ENCODE data around the gene ANP32B. TPM values are rescaled to one million over a fixed set of nuclear protein-coding genes. Genes with fewer than 3 reads are reported as not detected.
"Not testable (repeated sequence)": the region's sequence is repeated elsewhere in the genome, so short reads cannot be mapped to it uniquely, and the experiment has no call there.

ANP32B gene
- total RNA-seq, 1 experiment from 2014 or later = 28.0 TPM

DNA sequence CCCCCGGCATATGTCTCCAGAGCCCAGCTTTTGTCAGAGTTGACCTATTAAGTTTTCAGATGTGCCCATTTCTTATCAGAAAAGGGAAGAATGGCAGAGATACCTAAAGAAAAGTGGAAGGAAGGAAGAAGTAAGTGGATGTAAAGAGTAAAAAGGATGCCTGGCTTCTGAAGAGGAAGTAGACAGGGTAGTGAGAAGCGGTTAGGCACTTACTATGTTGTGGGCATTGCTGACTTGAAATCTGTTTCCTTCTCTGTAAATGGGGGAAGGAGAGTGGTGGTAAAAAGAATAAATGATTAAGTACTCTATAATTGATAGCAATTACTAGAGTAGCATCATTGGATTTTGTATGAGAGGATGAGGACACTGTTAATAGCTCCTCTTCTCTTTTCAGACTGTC is 9.9 kb downstream of the ANP32B start:
- no peak for DNase-seq (ENCODE audit: low read depth)

DNA sequence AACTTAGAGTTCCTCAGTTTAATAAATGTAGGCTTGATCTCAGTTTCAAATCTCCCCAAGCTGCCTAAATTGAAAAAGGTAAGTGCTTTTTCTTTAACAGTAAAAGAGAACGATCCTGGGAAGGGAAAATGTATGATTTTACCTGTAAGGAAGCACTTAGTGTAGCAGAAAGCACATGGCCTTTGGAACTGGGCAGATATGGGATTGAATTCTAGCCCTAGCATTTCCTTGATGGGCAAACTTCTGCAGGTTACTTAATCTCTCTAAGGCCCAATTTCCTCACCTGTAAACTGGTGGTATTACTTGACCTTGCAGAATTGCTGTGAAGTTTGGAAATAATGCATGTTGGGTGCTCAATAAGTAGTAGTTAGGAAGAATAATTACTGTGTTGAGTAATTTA is 11.6 kb downstream of the ANP32B start:
- DNase-seq (ENCODE audit: low read depth) = no peak

DNA sequence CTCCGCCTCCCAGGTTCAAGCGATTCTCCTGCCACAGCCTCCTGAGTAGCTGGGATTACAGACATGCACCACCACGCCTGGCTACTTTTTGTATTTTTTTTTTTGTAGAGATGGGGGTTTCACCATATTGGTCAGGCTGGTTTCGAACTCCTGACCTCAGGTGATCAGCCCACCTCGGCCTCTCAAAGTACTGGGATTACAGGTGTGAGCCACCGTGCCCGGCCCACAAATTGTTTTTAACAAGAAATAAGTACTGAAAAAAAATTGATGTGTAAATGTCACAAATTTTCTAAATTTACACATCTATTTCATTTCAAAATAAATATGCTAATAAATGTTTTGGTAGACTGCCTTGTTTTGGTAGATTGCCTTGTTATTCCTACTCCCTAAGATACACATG is 13.5 kb downstream of the ANP32B start:
- not testable (repeated sequence) for DNase-seq (ENCODE audit: low read depth)

DNA sequence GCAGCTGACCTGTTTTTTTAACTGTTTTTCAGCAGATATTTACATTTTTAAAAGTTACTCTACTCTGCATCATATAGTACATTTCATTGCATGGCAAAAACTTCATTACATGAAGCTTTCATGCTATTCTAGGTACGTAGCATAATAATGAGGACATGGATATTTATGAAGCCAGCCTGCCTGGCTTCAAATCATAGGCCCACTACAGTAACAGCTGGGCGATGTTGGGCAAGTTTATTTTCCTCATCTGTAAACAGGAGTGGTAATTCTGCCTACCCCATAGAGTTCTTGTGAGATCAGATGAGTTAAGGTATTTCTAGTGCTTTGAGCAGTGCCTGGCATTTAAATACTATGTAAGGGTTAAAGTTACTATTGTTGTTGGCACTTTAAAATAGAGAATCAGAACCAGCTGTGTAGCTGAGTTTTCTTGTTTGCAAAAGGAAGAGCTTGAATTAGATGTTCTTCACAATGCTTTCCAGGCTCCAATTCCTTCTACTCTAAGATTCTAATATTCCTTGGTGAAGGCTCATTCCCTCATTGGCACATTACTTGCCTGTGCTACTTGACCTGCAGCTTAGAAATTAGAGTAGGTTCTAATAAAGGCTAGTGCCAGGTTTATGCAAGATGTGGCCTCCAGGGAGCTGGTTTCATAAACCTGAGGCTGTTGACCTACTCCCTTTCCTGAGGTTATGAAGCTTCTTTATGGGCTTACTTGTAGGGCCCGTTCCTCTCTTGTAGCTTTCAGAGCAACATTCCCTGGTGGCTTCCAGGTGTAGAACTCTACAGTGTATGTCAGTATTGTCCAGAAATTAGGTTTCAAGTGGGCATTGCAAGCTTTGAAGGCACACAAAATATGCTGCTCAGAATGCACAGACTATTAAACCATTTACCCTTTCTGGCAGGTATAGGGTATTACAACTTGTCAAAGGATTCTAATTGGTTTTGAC is 14.5 kb downstream of the ANP32B start:
- no peak for DNase-seq (ENCODE audit: low read depth)

DNA sequence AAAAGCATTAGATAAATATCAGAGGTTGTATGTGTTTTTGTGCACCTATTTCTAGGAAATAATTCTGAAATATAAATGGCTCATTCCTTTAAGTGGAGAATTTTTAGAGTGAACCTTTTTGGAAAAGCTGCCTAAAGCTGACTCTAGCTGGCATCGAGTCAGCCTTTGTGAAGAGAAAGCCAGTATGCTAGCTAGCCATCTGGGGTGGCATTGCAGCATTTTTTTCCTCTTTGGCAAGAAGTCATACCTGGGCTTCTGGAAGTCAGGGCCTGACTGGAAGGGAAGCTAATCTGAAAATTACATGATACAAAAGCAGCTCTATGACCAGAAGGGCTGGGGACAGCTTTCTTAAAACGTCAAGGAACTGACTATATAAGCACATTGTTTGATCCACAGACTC is 19.7 kb downstream of the ANP32B start:
- no peak for DNase-seq (ENCODE audit: low read depth)

DNA sequence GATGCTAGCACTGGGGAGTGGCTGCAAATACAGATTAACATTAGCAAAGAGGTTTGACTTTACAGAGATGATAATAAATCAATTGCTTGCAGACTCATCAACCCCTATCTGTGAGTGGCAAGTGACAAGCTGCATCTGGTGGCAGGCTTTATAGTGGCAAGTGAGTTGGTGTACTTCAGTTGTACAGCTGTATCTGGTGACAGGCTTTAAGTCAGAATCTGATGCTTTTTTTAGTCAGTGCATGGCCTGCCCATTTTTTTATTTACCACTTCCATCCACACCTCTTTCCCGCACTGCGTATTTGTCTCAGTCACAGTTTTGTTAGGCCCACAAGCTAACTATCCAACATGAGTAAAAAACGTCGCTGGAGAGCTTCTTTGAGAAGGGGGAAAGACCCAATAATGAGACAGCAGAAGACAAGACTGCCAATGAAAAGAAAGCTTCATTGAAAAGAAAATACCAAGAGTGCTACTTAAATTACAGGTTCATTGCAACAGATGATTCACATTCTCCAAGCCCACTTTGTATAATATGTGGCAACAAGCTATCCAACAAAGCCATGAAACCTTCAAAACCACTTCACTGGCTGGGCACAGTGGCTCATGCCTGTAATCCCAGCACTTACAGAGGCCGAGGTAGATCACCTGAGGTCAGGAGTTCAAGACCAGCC is 23.1 kb downstream of the ANP32B start:
- no peak for DNase-seq (ENCODE audit: low read depth)

DNA sequence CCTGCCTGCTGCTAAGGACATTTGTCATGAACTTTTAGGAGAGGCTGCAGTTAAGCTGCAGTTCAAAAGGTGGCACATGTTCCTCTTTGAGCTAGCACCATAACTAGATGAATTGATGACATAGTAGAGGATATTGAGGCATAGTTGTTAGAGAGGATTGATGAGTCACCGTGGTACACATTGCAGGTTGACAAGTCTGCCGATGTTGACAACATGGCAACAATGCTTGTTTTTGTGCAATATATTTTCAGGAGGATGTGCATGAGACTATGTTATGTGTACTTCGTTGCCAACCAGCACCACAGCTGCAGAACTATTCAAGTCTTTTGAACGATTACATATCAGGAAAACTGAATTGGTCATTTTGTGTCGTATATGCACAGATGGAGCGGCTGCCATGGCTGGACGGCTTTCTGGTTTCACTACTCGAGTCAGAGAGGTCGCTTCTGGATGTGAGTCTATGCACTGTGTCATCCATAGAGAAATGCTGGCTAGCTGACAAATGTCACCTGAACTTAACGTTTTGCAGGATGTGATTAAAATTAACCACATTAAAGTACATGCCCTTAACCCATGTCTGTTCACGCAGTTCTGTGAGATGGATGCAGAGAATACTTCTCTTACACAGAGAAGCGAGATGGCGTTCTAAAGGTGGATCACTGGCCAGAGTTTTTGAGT is 24.2 kb downstream of the ANP32B start:
- no peak for DNase-seq (ENCODE audit: low read depth)

DNA sequence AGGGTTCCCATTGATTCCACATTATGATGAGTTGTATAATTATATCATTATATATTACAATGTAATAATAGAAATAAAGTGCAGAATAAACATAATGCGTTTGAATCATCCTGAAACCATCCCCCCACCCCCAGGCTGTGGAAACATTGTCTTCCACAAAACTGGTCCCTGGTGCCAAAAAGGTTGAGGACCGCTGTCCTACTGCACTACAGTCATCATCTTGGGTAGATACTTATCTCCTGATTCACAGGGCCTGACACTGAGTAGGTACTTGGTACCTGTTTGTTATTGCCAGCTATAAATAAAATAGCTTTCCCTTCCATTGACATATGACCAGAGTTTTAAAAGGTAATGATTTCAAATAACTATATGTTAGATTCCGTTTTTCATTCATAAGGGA is 25.6 kb downstream of the ANP32B start:
- DNase-seq (ENCODE audit: low read depth) = no peak

DNA sequence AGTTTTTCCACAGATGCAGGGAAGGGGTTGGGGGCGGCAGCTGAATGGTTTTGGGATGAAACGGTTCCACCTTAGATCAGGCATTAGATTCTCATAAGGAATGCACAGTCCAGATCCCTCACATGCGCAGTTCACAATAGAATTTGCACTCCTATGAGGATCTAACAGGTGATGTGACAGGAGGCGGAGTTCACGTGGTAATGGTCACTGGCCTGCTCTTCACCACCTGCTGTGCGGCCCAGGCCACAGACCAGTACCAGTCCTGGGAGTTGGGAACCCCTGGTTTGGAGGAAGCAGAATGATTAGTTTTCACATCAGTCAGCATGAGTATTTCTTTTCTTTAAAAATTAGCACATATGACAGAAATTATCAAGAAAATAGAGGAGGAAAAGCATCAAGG is 26.3 kb downstream of the ANP32B start:
- no peak for DNase-seq (ENCODE audit: low read depth)

DNA sequence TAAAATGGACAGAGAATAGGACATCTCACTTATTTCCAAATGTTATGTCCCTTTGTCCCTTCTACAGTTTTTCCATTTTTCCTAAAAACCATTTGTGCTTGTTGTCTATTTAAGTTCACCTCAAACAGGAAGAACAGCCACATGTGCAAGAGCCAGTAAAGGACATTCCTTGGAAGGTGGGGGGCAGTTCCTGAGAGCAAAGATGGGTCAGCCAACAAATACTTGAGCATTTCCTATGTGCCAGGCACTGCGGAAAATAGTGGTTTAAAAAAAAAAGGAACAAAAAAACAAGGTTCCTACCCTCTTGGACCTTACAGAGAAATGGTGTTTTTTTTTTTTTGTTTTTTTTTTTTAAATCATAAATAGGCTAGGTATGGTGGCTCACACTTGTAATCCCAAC is 26.8 kb downstream of the ANP32B start:
- DNase-seq (ENCODE audit: low read depth) = no peak

DNA sequence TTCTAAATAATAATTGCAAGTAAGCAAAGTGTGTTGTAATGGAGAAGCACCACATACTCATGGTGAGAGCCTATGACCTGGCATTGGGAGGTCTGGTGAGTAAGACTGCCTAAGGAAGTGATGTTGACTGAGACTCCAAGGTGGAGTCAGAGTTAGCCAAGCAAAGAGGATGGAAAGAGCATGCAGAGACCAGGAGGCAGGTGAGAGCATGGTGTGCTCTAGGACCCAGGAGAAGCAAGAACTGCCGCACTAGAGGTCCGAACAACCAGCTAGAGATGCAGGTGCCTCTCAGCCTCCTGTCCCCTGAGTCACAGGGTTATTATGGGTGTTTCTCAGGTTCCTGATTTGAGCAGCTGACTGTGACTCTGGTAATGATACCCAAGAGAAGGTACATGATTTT is 27.3 kb downstream of the ANP32B start:
- DNase-seq (ENCODE audit: low read depth) = no peak

DNA sequence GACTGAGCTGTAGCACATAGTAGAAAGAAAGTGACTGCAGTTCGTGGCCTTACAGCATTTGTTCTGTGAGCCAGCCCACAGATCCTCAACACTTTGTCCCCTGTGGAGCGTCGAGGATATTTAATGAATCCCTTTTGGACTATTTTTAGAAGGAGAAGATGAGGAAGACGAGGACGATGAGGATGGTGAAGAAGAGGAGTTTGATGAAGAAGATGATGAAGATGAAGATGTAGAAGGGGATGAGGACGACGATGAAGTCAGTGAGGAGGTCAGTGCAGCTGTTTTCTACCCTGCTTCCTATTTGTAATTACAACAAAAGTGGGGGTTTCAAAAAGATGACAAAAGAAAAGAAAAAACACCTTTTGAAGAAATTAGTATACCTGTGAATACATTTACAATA is 28.0 kb downstream of the ANP32B start:
- no peak for DNase-seq (ENCODE audit: low read depth)

DNA sequence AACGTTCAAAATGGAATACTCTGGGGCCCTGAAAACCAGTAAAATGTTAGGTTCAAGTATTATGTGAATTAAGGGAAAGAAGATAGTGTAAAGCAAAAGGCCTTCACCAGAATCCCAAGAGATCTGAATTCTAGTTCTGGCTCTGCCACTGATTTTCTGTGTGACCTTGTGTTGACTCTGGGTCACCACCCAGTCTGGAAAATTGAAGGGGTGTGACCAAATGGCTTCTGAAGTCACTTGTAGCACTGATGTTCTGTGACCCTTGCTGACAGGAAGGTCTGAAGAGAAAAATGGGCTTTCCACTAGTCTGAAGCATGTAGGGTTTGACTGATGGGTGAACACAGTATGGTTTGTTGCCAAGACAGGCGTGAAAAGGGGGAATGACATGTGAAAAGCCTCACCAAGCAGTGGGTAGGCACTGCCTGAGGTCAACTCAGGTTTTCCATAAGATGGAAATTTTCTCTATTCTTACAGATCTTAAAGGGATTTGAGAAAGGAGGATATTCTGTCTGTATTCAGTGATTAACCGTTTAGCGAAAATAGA is 33.1 kb downstream of the ANP32B start:
- no peak for DNase-seq (ENCODE audit: low read depth)

DNA sequence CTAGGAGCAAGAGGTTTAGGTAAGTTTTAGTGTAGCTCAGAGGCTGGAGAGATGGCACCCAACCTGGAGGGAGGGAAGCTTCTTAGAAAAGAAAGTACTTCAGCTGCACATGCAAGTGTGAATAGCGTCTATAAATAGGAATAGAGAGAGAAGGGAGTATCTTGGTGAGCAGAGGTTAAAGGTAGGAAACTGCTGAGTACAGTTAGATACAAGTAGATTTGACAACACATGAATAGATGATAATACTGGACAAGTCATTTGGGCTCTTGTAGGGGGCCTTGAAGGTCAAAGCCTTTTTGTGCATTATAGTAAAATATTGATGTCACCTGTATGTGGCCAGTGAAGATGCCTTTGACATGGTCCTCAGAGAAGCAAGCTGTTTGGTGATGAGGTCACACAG is 34.2 kb downstream of the ANP32B start:
- DNase-seq (ENCODE audit: low read depth) = no peak

DNA sequence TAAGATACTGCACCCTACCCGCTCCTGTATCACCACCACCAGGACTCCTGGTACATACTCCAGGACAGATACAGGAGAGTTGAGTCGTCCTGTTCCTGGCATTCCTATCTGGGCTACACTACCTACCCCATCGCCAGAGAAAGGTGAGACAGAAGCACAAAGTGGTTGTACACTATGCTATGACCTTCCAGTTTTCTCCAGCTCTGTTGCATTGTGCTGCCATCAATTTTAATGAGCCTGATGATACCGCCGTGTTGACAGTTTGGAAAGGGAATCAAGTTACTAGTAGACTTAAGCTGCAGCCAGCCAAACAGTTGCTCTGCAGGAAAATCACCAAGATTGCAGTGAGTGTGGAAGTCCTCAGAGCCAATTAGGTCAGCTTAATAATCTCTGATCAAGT is 35.2 kb downstream of the ANP32B start:
- no peak for DNase-seq (ENCODE audit: low read depth)

DNA sequence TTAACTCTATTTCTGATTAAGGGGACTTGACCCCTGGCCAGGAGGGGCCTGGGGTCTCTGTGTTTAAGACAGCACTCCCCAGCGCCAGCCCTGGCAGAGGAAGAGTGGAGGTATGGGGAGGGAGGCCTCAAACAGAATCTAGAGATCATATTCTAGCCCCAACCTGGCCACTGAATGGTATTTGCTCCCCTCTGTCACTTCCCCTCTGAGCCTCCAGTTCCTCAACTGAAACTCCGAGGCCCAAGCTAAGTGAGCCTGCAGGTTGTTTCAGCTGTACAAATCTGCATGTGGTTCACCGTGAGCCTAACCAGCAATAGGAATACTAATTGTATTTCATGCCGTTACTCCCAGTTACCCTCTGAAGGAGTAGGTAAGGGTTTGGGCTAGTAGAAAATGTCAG is 36.0 kb downstream of the ANP32B start:
- no peak for DNase-seq (ENCODE audit: low read depth)

DNA sequence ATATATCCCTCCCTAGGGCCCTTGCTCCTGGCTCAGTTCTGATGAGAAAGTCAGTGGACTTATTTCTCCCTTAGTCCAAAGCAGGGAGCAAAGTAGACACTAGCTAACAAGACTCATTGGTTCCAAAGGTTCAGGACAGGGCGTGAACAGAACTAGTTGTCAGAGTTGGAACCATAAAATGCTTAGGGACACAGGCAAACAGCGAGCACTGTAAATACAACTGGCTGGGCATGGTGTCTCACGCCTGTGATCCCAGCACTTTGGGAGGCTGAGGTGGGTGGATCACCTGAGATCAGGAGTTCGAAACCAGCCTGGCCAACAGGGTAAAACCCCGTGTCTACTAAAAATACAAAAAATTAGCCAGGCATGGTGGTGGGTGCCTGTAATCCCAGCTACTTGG is 36.7 kb downstream of the ANP32B start:
- DNase-seq (ENCODE audit: low read depth) = not testable (repeated sequence)

DNA sequence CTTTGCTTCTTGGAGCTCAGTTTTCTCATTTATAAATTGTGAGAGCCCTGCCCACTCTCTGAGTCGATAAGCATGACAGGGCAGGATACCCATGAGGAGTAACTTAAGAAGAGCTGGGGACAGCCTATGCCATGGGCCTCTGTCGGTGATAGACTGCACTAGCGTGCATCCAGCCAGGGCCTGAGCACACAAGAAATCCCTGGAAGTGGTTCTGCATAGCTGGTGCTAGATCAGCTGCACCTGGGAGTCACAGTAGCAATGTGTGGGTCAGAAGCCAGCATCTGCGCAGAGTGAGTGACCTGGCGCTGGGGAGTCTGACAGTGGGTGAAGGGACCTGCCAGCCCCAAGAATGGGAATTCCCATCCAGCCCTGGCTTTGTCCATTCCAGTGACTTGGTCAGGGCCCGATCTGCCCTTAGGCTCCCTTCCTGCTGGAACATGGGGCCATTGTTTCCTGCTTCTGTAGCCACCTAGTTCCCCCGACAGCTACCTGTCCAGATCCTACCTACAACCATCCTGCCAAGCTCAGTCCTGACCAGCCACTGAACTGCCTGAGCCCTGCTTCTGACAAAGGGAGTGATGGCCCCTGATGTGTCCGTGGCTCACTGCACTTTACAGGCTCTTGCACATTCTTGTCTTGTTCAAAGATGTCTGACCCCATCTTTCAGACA is 37.5 kb downstream of the ANP32B start:
- DNase-seq (ENCODE audit: low read depth) = no peak

DNA sequence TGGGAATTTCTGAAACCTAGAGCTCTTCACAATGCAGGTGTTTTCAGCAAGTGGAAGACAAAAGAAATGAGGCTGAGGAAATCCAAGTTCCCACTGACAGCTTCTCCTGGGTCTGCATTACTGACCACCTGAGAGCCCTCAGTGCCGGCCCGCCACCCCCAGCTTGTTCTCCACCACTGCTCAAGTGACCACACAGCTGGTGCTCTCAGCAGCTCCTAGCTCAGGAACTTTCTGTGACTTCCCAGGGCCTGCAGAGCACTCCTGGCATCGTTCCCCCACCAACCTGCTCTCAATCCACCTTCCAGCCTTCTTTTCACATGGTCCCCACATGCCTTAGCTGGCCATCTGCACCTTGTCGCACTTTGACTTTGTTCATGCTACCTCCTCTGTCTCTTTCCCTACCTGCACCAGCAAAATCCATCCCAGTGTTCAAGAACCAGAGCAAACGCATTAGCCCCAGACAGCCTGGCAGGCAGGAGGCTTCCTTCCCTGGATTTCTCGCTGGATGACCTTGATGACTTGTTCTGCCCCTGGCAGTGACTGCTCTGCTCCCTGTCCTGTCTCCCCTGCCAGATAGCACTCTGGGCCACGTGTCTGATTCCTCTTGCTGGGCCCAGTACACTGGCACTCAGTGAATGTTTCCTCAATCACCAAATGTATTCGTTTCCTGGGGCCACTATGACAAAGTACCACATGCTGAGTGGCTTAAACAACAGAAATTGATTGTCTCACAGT is 38.3 kb downstream of the ANP32B start:
- DNase-seq (ENCODE audit: low read depth) = no peak

DNA sequence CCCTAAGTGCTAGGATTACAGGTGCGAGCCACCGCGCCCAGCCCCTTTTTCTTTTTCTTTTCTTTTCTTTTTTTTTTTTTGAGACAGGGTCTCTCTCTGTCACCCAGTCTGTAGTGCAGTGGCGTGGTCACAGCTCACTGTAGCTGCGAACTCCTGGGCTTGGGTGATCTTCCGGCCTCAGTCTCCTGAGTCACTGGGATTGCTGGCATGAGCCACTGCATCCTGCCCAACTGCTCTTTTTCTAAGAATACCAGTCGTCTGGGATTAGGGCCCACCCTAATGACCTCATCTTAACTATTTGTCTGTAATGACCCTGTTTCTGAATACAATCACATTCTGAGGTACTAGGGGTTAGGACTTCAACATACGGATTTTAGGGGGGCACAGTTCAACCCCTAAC is 39.3 kb downstream of the ANP32B start:
- no peak for DNase-seq (ENCODE audit: low read depth)

DNA sequence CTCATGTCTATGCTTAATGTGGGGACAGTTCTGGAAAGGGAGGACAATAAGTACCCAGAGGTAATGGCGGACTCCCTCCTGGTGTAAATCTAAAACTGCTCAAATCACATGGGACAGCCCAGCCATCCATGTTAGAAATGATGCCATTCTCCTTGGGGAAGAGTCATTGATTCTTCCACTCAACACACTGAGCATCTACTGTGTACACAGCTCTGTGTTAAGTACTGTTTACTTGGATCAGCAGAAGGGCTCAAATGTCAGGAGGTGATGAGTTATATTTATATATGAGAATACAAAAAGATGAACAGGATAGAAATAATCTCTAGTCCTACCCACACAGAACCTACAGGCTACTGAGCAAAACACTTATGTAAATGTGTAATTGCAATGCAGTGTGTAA is 41.6 kb downstream of the ANP32B start:
- no peak for DNase-seq (ENCODE audit: low read depth)

All from Daoy (cell line).